DMS 273 treated with DMSO at 0.1 percent for 48 hours (cell line): Measurements from ENCODE around the gene DAG1.

Experiments
- DNase-seq: peaks from one replicate; lab custom pipeline; 2025; lab: John Stamatoyannopoulos, UW

The DAG1 gene

DNA sequence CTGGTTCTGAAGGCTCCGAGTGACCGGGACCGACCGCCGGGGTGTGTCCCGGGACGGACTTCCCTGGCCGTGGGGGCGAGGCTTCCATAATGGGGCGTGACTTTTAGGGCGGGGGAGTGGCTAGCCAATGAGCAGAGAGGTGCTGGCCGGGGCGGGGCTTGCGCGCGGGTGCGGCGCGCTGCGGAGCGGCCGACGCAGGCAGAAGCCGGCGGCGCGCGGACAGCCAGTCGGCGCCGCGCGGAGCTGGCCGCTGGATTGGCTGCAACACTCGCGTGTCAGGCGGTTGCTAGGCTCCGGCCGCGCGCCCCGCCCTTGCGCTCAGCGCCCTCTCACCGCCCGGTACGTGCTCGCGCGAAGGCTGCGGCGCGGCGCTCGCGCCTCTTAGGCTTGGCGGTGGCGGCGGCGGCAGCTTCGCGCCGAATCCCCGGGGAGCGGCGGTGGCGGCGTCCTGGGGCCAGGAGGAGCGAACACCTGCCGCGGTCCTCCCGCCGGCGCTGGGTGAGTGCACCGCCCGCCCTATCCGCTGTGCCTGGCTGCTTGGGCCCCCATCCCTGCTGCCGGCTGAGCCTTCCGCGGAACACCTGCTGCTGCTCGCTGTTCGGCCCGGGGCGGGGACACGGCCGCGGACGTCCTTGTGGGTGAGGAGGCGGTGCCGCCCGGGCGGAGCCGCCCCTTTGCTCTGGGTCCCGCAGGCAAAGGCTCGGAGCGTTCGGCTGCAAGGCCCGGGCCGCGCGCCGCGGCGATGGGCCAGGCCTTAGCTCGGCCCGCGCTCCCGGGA, at the start of gene DAG1:
DAG1 (plus strand) TSS at position 332 of the 778 bp plus-strand sequence. CDS start 40,268 bp downstream, outside the sequence.
- peak; percentile 84 for DNase-seq

DNA sequence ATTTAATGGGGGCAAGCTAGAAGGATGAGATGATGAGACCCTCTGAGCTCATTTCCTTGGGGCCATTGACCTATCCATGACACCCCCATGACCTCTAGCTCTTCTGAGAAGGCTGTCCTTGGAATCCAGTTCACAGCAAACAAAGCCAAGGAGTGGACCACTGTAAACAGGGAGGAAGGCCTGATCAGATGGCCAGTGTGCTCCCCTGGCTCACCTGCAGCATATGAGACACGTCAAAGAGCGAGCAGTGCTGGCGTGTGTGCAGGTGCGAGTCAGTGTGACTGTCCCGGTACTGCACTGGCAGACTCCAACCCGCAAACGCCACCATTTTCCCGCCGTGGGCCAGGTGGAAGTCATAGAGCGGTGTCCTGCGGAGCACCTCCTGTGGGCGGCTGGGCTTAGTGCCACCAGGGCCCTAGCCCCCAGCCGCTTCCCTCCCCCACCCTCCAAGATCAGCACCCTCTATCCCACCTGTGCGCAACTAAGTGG, 48.1 kb upstream of the DAG1 start:
- DNase-seq: no peak

DNA sequence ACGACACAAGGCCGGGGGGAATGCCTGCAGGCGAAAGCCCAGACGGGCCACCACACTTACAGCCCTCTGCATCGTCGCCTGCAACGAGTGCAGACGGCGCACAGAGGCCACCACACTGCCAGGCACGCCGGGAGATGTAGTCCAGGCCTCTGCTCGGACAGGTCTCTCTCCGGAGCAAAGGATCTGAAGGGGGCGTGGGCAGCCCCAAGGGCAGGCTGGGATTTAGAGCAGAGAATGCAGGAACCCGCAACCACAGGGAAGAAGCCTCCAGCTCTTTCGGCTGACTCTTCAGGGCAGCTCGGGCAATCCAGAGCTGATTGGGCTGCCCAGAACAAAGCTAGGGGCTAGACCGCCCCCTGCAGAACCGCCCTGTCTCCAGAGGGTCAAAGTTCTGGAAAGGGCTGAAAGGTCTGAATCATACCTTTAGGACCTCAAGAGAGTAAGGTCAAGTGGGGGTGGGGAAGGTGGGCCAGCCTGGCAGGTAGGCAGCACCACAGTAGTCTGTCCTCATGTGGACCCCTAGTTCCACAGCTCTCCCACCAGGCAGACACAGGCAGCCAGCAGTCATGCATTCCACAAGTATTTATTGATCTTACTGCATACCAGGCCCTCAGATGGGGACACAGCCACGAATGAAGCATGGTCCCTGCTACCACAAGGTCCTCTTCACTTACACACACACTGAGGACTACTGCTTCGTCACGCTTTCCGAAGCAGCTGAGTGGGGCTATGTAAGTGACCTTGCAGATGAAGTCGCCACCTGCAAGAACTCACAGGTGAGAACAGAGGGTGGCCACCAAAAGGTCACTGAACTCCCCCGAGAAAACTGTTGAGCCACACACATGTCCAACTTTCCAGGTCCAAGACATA, 47.5 kb upstream of the DAG1 start, which contains the start of gene AMT:
AMT (minus strand) TSS at position 95 of the 870 bp plus-strand sequence; CDS start at position 72, 23 bp downstream.
- DNase-seq: no peak

DNA sequence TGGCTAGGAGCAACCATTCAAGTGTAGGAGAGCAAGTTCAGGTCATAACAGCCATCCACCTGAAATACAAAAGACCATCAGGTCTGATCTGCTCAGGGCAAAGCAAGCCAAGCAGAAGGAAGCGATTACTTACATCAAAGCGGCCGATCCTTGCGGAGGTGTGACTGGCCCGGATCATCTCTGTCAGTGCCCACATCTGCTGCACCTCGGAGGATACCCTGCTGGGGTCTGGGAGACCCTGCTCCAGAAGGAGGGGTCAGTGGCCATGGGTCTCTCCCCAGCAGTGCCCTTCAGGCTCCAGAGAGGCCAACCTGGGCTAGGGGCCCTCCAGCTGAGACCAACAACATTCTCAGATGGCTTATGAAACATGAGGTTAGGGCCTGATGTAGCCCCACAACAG, 45.3 kb upstream of the DAG1 start:
- DNase-seq: no peak

DNA sequence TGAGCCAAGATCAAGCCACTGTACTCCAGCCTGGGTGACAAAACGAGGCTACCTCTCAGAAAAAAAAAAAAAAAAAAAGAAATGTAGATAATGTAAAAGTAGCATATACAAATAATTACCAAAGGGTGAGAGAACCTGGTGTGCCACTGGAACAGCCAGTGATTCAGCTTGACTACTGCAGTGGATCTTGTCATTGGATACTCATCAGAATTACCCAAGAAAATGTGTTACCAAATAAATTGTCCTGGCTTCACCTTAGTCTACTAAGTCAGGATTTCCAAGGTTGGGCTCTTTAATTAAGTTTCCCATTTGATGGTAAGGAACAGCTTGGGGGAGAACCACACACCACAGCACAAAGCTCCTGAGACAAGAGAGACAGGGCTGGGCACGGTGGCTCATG, 42.5 kb upstream of the DAG1 start:
- DNase-seq: no peak

DNA sequence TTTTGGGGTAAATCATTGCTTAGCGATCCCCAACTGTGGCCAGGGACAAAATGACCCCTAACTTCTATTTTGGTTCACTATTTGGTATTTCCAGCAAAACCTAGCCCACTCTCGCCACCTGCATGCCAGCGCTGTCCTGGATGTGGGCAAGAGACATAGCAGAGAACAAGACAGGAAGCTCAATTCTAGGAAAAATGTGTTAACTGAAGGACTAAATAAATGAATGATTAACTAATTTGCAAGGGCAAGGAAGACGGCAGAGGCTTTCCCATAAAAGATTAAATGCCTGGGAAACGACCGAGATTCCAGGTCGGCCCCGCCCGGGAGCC, 41.4 kb upstream of the DAG1 start:
- DNase-seq: no peak

DNA sequence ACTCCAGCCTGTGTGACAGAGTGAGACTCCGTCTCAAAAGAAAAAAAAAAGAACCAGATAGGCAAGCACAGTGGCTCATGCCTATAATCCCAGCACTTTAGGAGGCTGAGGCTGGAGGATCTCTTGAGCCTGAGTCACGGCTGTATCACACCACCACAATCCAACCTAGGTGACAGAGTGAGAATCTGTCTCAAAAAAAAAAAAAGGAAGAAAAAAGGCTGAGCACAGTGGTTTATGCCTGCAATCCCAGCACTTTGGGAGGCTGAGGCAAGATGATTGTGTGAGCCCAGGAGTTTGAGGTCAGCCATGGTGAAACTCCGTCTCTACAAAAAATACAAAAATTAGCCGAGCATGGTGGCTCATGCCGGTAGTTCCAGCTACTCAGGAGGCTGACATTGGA, 35.3 kb upstream of the DAG1 start:
- DNase-seq: no peak

DNA sequence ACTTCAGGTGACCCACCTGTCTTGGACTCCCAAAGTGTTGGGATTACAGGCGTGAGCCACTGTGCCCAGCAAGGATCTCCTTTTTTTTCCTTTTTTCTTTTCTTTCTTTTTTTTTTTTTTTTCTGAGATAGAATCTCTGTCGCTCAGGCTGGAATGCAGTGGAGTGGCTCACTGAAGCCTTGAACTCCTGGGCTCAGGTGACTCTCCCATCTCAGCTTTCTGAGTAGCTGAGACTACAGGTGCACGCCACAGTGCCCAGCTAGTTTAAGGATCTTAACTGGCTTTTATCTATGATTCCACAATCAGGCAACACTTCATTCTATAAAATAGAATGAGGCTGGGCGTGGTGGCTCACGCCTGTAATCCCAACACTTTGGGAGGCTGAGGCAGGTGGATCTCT, 24.7 kb upstream of the DAG1 start:
- DNase-seq: no peak

DNA sequence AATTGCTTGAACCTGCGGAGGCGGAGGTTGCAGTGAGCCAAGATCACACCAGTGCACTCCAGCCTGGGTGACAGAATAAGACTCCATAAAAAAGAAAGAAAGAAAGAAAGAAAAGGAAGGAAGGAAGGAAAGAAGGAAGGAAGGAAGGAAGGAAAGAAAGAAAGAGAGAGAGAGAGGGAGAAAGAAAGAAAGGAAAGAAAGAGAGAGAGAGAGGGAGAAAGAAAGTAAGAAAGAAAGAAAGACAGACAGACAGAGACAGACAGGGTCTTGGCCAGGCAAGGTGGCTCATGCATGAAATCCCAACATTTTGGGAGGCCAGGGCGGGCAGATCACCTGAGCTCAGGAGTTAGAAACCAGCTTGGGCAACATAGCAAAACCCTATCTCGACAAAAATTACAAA, 16.4 kb upstream of the DAG1 start:
- DNase-seq: no peak

DNA sequence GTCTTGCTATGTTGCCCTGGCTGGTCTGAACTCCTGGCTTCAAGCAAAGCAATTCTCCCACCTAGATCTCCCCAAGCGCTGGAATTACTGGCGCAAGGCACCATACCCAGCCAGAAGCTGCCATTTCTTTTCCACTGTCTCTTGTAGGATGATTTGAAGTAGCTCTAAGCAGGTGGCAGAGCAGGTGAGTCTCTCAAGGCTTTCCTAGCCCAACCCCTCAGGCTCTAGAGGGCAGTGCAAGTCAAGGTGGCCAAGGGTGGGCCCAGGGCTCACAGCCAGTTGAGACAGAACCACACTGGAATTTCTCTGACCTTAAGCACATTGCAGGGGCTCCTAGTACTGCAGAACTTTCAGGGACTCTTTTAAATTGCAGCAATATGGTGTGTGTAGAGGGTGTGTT, 15.6 kb upstream of the DAG1 start:
- no peak for DNase-seq

DNA sequence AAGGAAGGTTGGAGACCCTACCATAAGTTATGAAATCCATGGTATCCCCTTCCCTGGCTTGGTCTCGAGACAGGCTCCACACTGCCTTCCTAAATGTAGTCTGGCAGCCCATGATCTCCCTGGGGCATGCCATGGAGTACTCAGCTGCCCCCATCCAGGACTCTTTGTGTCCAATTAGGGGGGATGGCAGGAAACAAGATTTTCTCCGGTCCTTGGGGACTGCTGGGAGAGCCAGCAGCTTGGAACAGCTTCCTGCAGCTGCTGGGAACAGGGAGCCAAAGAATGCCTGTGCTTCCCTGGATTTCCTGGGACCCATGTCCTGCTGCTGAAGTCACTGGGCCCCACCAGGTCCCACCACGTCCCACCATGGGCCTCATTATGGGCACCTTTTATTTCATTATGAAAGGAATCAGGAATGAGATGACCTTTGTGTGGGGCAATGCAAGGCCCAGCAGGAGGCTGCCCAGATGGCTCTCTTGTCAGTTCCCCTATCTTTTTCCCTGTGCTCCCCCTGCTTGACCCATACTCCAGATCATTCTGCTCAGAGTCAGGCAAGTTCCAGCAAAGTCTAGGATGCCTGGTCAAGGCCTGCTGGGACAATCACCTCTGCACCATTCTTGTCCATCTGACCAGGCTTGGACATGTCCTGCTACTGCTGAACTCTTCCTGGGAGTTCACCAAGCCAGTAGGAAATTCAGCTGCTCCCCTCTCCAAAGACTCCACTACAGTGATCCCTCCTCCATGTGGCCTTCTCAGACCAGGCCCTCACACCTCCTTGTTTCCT, 15.0 kb upstream of the DAG1 start:
- DNase-seq: no peak

DNA sequence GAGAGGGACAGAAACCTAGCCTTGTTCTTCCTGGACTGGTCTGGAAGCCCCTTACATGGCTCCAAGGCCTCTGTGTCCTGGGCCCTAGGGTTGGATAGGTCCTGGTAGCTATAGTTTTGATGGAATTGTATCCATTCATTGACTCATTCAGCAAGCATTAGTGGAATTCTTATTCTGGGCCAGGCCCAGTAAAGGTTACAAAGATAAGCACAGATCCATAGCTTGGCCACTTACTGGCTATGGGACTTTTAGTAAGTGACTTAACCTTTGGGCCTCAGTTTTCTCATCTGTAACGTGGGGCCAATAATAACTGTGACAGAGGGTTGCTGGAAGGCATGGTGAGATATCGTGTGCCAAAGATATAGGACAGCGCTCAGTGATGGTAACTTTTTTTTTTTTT, 13.6 kb upstream of the DAG1 start:
- DNase-seq: no peak

DNA sequence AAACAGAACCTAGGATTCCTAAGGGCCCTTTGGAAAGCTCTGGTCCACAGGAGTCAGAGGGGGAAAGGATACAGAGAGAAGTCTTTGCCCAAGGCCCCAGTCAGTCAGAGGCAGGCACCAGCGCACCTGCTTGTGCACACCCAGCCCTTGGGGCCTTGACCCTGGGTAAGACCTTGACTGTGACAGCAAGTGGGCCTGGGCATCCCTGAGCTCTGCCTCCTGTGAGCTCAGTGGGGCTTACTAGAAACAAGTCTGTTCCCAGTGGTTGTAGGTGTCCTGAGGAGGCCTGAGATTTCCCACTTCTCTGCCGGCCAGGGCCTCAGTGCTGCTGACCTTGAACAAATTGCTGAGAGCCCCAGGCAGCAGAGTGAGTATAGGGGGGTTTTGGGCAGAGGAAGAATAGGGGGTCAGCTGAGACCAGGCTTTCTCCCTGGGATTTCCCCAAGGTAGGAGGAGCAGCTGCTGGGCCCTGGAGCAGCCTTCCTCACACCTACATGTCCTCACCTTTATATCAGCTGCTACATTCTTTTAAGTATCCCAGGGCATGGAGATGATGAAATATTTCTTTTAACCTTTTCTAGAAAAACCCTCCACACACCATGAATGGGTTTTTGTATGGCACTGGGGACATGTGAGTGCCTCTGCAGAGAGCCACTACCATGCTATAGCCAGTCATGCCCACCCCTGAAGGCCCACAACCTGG, 9.7 kb upstream of the DAG1 start:
- DNase-seq: no peak

DNA sequence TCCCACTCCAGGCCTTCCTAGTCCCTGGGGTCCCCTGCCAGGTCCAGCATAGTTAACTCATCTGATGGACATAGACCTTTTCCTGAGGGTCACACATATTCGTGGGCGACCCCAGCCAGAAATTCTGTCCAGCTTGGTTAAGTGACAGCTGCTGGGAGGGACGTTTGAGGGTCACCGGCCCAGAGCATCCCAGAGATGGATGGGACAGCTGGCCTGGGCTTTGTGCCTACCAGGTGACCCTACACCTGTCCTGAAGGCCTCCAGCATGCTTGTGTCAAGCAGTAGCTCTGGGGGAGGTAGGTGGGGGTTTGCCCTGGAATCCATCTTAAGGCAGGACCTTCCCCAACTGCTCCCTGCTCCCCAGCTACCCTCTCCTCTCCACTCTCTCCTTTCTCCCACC, 9.1 kb upstream of the DAG1 start:
- no peak for DNase-seq

DNA sequence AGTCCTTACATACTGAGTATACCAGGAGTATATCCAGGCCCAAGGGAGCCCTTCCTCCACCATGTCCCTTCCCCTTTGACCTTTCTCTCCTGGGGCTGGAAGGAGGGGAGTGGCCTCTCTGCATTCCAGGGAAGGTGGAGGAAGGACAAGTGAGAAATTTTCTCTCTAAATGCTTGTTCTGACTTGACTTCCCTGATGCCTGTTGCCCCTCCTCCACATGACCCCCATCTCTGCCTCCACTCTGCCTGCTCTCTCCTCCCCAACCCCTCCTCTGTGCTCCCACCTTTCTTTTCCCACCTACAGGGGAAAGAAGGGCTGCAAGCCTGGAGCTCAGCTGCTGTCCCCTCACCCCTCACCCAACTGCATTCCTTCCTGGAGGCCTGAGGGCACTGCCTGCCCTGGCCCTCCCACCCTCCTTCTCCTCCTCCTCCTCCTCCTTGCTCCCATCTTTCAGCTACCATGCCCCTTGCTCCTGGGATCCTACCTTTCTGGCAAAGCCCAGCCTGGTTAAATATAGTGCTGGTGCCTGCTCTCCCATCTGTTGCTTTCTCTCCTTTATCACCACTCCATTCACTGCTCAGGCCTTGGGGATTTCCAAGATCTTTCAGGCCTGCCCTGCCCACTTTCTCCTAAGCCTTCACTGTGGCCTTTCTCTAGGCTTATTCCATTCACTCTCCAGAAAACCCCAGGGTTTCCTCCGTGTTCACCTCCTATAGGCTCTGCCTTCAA, 8.5 kb upstream of the DAG1 start:
- DNase-seq: peak; percentile 41

DNA sequence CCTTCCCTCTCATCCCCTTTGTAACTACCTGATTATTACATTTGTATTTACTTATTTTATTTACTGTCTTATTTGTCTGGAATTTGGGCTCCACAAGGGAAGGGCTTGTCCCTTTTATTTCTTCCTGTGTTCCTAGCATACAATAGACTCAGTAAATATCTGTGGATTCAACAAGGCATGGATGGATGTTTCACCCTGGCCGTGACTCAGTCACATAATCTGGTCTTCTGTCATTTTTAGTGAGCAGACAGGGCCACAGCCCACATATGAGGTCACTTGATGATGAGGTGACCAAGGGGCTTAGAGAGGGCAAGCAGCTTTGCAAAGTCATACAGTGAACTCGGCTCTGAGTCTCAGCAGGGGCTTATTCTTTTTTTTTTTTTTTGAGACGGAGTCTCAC, 7.8 kb upstream of the DAG1 start:
- no peak for DNase-seq

DNA sequence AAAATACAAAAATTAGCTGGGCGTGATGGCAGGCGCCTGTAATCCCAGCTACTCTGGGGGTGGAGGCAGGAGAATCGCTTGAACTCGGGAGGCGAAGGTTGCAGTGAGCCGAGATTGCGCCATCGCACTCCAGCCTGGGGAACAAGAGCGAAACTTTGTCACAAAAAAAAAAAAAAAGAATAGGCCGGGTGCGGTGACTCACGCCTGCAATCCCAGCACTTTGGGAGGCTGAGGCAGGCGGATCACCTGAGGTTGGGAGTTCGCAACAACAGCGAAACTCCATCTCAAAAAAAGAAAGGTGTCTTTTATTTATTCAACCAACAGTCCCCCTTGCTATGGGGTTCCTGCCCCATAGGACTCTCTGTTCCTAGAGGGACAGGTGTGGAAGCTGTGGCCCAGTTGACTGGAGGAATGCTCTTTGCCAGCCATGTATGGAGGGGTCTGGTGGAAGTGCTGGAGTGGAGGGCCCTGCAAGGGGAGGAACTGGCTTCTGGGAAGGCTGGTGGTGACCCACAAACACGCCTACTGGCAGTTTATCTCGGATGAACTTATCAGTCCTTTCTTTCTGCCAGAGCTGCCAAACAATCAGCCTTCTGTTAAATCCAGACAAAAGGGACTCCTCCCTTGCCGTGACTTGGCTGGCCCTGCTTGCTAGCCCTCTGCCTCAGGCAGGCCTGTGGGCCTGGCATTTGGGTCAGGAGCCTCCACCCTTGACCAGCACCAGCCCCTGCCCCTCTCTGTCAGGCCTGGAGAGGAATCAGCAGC, 4.6 kb upstream of the DAG1 start:
- DNase-seq: no peak

DNA sequence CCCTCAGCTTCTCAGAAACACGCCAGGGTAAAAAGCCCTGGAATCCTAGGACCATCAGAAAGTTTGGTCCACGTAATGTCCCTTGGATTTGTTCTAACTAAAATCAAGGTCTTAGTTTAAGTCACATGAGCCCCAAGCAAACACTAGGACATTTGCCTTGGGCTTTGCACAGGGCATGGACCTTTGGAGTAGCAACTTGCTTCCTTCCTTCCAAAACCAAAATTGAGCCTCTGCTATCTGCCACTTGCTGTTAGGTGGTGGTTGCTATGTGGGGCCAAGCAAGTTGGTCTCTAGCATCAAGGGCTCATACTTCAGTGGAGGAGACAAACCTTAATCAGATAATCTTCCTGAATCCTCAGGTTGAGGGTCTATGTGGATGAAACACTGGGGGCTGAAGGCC, 4.0 kb upstream of the DAG1 start:
- no peak for DNase-seq

DNA sequence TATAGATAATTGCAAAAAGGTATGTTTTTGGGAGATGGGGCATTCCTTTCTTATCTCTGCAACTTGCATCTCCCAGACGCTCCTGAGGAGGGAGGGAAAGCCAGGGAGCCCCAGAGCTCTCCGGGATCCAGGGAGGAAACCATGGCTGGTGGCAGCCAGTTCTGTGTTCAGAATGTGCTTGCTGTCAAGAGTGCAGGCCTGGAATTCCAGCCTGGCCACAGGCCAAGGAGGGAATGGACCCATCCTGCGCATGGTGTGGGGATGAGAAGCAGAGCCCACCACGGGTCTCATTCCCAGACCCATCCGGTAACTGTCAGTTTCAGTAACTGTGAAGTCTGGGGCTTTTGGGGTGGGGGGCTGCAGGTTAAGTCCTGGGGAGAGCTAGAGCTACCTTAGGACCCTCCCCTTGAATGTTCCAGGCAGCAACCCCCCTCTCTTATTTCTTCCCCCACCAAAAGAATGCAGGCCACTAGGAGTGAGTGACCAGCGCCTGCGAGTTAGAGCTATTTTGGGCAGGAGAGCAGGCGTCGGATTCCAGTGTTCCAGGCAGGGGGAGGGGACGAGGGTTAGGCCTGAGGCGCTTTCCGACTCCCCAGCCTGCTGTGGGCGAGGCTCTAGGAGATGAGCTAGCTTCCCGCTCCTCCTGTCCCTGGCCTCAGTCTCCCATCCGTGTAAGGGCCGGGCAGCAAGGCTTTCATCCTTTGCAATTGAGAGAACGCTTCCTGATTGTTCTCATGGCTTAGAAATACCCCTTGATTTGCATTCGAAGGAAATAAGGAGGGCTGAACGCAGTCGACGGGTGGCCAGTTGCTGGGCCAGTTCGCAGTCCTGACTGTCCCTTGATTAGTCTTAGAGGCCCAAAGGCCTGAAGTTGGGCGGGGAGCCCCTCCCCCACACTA, 781 bp upstream of the DAG1 start:
- no peak for DNase-seq
